HG02870 (cell line): ENCODE data around the gene RET.

ENCODE experiments used
- ATAC-seq: cut with Tn5 transposase; IDR thresholded peaks from one replicate; pipeline ENCODE4 v1.9.1; 2021; ENCODE audit warnings: mild to moderate bottlenecking, moderate library complexity; ENCODE audit not compliant: unreplicated experiment

Gene RET

DNA sequence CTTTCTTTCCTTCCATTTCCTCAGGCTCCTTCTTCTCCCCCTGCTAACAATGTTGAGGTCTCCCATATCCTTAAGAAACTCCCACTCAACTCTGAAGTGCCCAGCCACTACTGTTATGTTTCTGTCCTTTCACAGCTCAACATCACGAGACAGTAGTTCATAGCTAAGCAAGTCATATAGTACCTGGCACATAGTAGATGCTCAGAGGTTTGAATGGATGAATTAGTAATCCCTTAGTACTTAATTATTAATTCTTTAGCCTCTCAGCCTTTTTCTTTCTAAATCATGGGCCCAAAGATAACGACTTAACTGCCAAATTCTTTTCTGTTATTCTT lies 84.0 kb downstream of the RET start:
- ATAC-seq = peak; percentile 56

DNA sequence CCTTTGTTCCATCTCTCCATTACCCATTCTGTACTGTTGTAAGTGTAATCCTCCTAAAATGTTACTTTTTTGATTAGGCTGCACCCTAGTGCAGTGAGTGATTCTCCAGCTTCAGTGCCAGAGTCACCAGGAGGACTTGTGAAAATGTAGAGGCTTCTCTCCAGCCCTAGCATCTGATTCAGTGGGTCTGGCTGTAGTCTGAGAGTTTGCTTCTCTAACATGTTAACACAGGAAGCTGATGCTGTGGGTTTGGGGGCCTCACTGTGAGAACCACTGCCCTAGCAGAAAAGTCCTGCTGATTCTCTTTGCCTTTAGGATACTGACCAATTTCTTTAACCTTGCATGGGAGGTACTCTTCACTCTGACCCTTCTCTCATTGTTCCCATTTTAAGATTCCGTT lies 85.7 kb downstream of the RET start:
- no peak for ATAC-seq

DNA sequence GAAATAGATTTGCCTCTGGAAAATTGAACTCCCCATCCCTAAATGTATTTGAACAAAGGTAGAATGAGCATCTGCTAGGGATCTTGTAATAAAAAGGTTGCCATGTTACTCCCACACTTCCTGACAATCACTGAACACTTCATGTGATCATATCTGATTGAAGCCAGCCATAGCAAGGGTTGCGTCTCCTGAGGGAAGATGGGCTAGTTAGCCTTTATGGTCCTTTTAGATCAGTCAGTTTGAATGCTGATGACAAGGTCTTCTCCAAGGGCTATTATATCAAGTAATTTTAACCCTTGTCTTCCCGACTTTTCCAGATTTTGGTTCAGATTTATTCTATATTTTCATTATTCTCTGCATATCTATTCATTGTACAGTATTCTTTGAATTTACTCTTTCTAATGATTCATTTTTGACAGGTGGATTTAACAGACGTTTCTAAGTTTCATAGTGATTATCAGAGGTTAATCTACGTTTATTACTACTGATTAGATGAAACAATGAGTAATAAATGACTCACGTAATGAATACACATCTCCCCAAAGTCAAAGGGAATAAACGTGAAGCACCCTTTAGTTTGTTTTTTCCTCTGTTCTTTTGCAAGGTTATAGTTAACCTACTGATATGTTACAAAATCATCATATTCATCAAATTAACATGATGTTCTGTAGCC lies 89.5 kb downstream of the RET start:
- no peak for ATAC-seq

DNA sequence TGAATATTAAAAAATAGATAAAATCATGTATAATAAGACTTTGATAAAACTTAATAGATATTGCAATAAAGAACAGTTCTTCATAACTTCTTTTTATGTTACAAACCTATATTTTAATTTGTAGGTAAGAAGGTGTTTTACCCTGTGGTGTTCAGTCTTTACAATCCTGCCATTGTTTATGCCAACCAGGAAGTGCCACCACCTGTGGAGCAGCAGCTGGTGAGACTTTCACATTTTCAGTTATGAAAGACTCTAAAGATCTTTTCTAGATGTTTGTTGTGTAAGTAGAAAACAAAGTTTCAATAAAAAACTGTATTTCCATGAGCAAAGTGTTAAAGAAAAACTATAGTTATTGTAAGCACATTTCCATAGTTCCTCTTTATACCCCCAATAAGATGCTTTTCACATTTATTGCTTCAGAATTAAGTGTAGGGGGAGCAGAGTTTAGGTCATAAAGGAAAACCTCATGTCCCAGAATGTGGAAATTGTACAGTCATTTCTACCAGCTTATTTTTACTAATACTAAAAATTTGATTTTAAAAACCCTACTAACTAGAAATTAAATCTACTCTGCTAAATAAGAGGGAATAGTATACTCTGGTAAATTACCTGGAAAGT lies 90.1 kb downstream of the RET start:
- ATAC-seq = no peak

DNA sequence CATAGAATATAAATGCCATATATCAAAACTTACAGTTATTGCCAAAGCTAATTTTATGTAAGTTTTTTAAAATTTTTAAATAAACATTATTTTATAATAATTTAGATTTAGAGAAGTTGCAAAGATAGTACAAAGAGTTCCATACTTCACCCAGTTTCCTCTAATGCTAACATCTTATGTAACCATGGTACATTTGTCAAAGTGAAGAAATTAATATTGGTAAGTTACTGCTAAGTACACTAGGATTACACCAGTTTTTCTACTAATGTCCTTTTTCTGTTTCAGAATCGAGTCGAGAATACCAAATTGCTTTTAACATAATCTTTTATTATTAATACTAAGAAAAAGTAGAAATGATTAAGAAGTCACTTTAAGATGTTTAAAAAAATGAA lies 90.6 kb downstream of the RET start:
- no peak for ATAC-seq

DNA sequence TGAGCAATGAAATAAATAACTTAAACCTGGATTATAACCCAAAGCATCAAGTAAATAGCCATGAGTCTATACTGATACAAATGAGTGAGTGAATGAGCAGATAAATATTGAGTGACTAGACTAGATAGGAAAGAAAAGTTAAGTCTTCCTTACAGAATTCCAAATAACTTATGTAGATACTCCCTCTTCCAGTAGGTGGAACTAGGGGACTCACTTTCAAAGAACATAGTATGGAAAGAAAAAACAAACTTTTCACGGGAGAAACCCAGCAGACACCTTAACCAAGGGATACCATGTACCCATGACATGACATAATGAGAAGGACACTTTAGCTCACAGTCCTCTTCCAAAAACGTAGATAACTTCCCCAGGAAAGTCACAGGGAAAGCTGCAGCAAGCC lies 93.6 kb downstream of the RET start:
- ATAC-seq = no peak

DNA sequence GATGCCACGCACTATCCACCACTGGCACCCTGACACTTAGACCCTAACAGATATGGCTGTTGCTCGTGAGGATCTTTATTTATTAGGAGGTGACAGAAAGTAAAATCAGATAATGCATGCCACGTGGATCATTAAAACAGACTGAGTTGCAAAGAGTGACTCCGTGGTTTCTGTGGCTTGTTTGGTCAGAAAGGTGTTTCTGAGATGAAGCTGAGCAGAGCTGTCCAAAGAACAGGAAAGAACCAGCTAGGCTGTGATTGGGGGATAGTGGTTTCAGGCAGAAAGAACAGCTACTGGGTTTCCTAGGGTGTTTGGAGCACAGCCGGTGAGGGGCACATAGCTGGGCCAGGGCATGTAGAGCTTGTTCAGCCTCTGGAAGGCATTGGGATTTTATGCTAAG lies 95.8 kb downstream of the RET start:
- ATAC-seq = peak; percentile 59

DNA sequence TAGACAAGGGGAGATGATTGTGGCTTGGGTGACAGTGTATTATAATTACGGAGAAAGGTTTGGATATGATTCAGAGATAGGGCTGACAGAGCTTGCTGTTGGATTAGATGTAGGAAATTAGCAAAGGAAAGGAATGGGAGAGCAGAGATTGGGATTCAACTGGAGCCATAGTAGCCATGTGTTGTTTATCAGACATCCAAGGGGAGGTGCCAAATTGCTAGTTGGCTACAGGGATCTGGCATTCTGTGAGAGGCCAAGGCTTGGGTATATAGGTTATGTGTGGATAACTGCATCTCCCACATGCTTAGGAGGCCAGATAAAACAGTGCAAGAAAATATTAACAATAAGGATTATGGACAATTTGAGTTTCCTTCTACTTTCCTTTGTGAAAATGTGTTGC lies 96.3 kb downstream of the RET start:
- no peak for ATAC-seq

DNA sequence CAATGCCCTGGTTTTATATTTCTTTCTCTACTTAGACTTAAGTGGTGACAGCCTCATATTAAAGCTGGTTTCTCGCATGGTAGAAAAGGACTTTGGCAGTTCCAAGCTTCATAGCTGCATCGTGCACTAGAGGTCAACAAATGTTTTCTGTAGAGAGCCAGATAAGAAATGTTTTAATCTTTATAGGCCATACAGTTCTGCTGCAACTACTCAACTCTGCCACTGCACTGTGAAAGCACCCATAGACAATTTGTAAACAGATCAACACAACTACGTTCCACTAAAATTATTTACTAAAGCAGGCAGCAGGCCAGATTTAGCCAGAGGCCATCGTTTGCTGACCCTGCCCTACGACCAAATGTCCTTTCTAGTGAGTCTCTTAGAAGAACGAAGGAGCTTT lies 98.1 kb downstream of the RET start:
- ATAC-seq = no peak

DNA sequence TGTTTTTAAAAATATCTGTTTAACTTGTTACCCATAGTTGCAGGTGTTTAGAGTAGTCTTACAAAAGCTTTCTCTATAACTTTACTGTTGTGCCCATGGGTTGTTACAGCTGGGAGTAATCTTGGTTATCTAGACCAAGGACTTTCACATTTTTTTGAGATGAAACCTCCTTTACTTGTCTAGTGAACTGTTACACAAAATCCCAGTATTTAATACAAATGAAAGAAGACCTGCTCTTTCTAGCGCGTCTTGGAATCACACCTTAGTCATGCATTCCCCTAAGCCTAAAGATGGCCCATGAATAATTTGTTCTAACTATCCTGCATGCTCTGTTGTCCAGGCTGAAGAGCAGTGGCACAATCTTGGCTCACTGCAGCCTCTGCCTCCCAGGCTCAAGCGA lies 99.4 kb downstream of the RET start:
- no peak for ATAC-seq

DNA sequence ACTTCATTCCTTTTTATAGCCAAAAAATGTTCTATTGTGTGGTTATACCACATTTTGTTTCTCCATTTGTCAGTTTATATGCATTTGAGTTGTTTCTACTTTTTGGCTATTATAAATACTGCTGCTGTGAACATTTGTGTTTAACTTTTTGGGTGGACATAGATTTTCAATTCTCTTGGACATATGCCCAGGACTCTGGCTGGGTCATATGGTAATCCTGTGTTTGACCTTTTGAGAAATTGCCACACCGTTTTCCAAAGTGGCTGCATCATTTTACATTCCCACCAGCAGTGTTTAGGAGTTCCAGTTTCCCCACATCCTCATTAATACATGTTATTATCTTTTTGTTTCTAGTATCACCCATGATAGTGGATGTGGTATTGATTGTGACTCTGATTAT lies 100.7 kb downstream of the RET start:
- ATAC-seq = no peak
